ENCODE measurements around the gene OR10J5.
"Not testable (repeated sequence)": the region's sequence is repeated elsewhere in the genome, so short reads cannot be mapped to it uniquely, and the experiment has no call there.

The OR10J5 gene

GRCh38 chr1:159535907-159536306 is at the start of gene OR10J5:
TSS of gene OR10J5 (minus strand) at chr1:159536007. CDS start at chr1:159536007, 0 bp downstream.
- DNase-seq (ENCODE audit: low spot score) = no peak

GRCh38 chr1:159584536-159584935 is 48.7 kb upstream of the OR10J5 start:
- DNase-seq (ENCODE audit: low spot score) = no peak

- no peak for DNase-seq (ENCODE audit: low spot score)
Observed at GRCh38 chr1:159581422-159581821, 45.6 kb upstream of the OR10J5 start.

GRCh38 chr1:159580340-159580739 is 44.5 kb upstream of the OR10J5 start:
- no peak for DNase-seq (ENCODE audit: low spot score)

- no peak for DNase-seq (ENCODE audit: low spot score)
Observed at GRCh38 chr1:159577446-159577845, 41.6 kb upstream of the OR10J5 start.

- no peak for DNase-seq (ENCODE audit: low spot score)
Observed at GRCh38 chr1:159562680-159563079, 26.9 kb upstream of the OR10J5 start.

- DNase-seq (ENCODE audit: low spot score) = no peak
Observed at GRCh38 chr1:159561497-159561896, 25.7 kb upstream of the OR10J5 start.

GRCh38 chr1:159560599-159560998 is 24.8 kb upstream of the OR10J5 start:
- DNase-seq (ENCODE audit: low spot score) = no peak

GRCh38 chr1:159556931-159557369 is 21.1 kb upstream of the OR10J5 start:
- no peak for DNase-seq (ENCODE audit: low spot score)

- no peak for DNase-seq (ENCODE audit: low spot score)
Observed at GRCh38 chr1:159554696-159555095, 18.9 kb upstream of the OR10J5 start.

- DNase-seq (ENCODE audit: low spot score) = no peak
Observed at GRCh38 chr1:159554261-159554660, 18.5 kb upstream of the OR10J5 start.

- no peak for DNase-seq (ENCODE audit: low spot score)
Observed at GRCh38 chr1:159548126-159548525, 12.3 kb upstream of the OR10J5 start.

GRCh38 chr1:159532922-159533321 is 2.9 kb downstream of the OR10J5 start:
- DNase-seq (ENCODE audit: low spot score) = no peak

GRCh38 chr1:159524792-159525191 is 11.0 kb downstream of the OR10J5 start:
- not testable (repeated sequence) for DNase-seq (ENCODE audit: low spot score)

- DNase-seq (ENCODE audit: low spot score) = no peak
Observed at GRCh38 chr1:159510229-159510541, 25.6 kb downstream of the OR10J5 start.

GRCh38 chr1:159509440-159510228 is 26.2 kb downstream of the OR10J5 start:
- DNase-seq (ENCODE audit: low spot score) = no peak

- no peak for DNase-seq (ENCODE audit: low spot score)
Observed at GRCh38 chr1:159508951-159509350, 26.9 kb downstream of the OR10J5 start.

- DNase-seq (ENCODE audit: low spot score) = no peak
Observed at GRCh38 chr1:159505676-159506075, 30.1 kb downstream of the OR10J5 start.

- DNase-seq (ENCODE audit: low spot score) = no peak
Observed at GRCh38 chr1:159501082-159501481, 34.7 kb downstream of the OR10J5 start.

- not testable (repeated sequence) for DNase-seq (ENCODE audit: low spot score)
Observed at GRCh38 chr1:159494513-159495210, 41.1 kb downstream of the OR10J5 start.

- no peak for DNase-seq (ENCODE audit: low spot score)
Observed at GRCh38 chr1:159493354-159493753, 42.5 kb downstream of the OR10J5 start.

GRCh38 chr1:159492575-159493323 is 43.1 kb downstream of the OR10J5 start:
- DNase-seq (ENCODE audit: low spot score) = no peak

Measured in D341Med (cell line).